MCF 10A (cell line): ENCODE measurements around the gene CCDC127. TPM values are rescaled to one million over a fixed set of nuclear protein-coding genes. Genes with fewer than 3 reads are reported as not detected.
"Not testable (repeated sequence)": the region's sequence is repeated elsewhere in the genome, so short reads cannot be mapped to it uniquely, and the experiment has no call there.

Source experiments
- BruUV-seq: library from RNA; stranded (reverse); fragments of 400-500 nt; replicated peaks from 2 replicates; lab custom pipeline; 2021; lab: Mats Ljungman, UMichigan
- CTCF ChIA-PET: fragments of 300-600 bp; sonication (Branson Sonifier 250); formaldehyde crosslinking; extraction: SDS; loops from one replicate; lab custom pipeline; 2021; ENCODE audit warnings: antibody characterized with exemption, inconsistent platforms; lab: Yijun Ruan, JAX
- POLR2A ChIA-PET: fragments of 300-600, 350-650 bp; sonication (Branson Sonifier 250); formaldehyde crosslinking; extraction: SDS; loops from one replicate; lab custom pipeline; 2020; ENCODE audit warnings: antibody characterized with exemption, inconsistent platforms; lab: Yijun Ruan, JAX
- DNase-seq: peaks from one replicate; pipeline ENCODE4 v3.0.0-alpha.2; 2018; ENCODE audit not compliant: unreplicated experiment
- H3K27ac Mint-ChIP-seq: one replicate; pipeline ENCODE4 v1.8.0; 2022; ENCODE audit warnings: mild to moderate bottlenecking, low read depth, mixed read lengths; ENCODE audit not compliant: unreplicated experiment
- H3K27me3 Mint-ChIP-seq: one replicate; pipeline ENCODE4 v1.8.0; 2022; ENCODE audit warnings: mixed read lengths; ENCODE audit not compliant: insufficient read depth, unreplicated experiment
- H3K36me3 Mint-ChIP-seq: one replicate; pipeline ENCODE4 v1.8.0; 2022; ENCODE audit warnings: mild to moderate bottlenecking, moderate library complexity, mixed read lengths; ENCODE audit not compliant: insufficient read depth, unreplicated experiment
- H3K4me1 Mint-ChIP-seq: one replicate; pipeline ENCODE4 v1.8.0; 2022; ENCODE audit warnings: mixed read lengths; ENCODE audit not compliant: insufficient read depth, unreplicated experiment
- H3K4me3 Mint-ChIP-seq: one replicate; pipeline ENCODE4 v1.8.0; 2022; ENCODE audit warnings: mild to moderate bottlenecking, moderate library complexity, mixed read lengths; ENCODE audit not compliant: unreplicated experiment
- H3K9me3 Mint-ChIP-seq: one replicate; pipeline ENCODE4 v1.8.0; 2022; ENCODE audit warnings: mixed read lengths; ENCODE audit not compliant: unreplicated experiment
- intact Hi-C: fragments of 100-400 bp; cut with micrococcal nuclease; formaldehyde crosslinking; loops from 2 replicates; pipeline ENCODE4 v1.14.1; 2022
- total RNA-seq: library from RNA; stranded (reverse); gene quantifications from 2 replicates; pipeline ENCODE4 v1.2.3, GENCODE V29; 2022
- TF ChIP-seq, protein P1 (sequence below): fragments of 200-600 bp; IDR thresholded peaks from one replicate; pipeline ENCODE4 v1.8.0; 2022; ENCODE audit warnings: antibody characterized with exemption, mild to moderate bottlenecking; ENCODE audit not compliant: unreplicated experiment

The CCDC127 gene
- total RNA-seq, 1 experiment from 2014 or later: 4.5 TPM

GRCh38 chr5:199197-199949 is 18.6 kb downstream of the CCDC127 start:
- no peaks in the 10 kb centered on the region for H3K9me3 Mint-ChIP-seq
- BruUV-seq: no TSS peak

GRCh38 chr5:198516-199196 is 19.3 kb downstream of the CCDC127 start:
- Mint-ChIP-seq H3K27ac (no peak overlapping the region), H3K9me3 (no peaks in the 10 kb centered on the region), H3K4me1 (no peaks in the 10 kb centered on the region), H3K36me3 (peaks cover 2% of the 10 kb centered on the region), H3K27me3 (no peaks in the 10 kb centered on the region), H3K4me3 (no peak overlapping the region)
- ChIA-PET POLR2A (no interaction called here), CTCF (no interaction called here)
- intact Hi-C loops: no loop called here
- TF ChIP-seq, protein P1, sequence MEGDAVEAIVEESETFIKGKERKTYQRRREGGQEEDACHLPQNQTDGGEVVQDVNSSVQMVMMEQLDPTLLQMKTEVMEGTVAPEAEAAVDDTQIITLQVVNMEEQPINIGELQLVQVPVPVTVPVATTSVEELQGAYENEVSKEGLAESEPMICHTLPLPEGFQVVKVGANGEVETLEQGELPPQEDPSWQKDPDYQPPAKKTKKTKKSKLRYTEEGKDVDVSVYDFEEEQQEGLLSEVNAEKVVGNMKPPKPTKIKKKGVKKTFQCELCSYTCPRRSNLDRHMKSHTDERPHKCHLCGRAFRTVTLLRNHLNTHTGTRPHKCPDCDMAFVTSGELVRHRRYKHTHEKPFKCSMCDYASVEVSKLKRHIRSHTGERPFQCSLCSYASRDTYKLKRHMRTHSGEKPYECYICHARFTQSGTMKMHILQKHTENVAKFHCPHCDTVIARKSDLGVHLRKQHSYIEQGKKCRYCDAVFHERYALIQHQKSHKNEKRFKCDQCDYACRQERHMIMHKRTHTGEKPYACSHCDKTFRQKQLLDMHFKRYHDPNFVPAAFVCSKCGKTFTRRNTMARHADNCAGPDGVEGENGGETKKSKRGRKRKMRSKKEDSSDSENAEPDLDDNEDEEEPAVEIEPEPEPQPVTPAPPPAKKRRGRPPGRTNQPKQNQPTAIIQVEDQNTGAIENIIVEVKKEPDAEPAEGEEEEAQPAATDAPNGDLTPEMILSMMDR: no peak
- no peak for DNase-seq
- no TSS peak for BruUV-seq

More at GRCh38 chr5:199197-199949, 18.6 kb downstream of the CCDC127 start:
- Mint-ChIP-seq H3K4me1 (no peaks in the 10 kb centered on the region), H3K36me3 (peaks cover 9% of the 10 kb centered on the region), H3K27ac (no peak overlapping the region), H3K4me3 (no peak overlapping the region), H3K27me3 (no peaks in the 10 kb centered on the region)
- intact Hi-C loops: no loop called here
- ChIA-PET CTCF (interaction anchor here (1.4 kb wide), 1 partner anchor 11 kb away, joined by 5 read pairs; no protein-coding TSS in a partner anchor), POLR2A (no interaction called here)
- TF ChIP-seq, protein P1: no peak
- no peak for DNase-seq

DNA sequence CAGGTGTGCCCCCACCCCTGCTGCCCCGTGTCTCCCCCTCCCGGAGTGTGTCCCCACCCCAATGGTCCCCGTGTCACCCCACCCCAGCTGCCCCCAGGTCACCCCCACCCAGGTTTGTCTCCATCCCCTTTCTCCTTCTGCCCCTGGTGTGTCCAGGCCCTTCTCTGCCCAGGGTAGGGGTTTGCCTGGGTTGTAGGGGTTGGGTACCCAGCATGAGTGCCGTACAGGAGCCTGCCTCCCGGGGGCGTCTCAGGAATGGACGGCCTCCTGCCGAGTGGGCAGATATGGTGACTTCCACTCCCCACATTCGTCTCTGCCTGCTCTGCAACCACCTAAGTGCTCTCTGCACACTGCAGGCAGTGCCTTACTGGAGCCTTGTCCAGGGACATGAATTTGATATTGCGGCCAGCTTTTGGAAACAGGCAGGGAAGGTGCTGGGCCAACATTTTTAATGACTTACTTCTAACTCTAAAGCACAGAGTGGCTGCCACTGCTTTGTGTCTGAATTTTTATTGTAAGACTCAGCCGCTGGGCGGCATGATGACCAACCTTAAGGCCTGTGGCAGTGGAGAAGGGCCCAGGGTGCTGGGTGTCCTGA is 20.0 kb downstream of the CCDC127 start:
- no peak overlapping the region for H3K27ac Mint-ChIP-seq
- DNase-seq: no peak
- intact Hi-C loops: no loop called here
- ChIA-PET POLR2A (no interaction called here), CTCF (no interaction called here)
- BruUV-seq: no TSS peak
- no peak overlapping the region for H3K4me3 Mint-ChIP-seq
- H3K4me1 Mint-ChIP-seq: no peaks in the 10 kb centered on the region
- no peaks in the 10 kb centered on the region for H3K9me3 Mint-ChIP-seq
- H3K36me3 Mint-ChIP-seq: no peaks in the 10 kb centered on the region
- no peaks in the 10 kb centered on the region for H3K27me3 Mint-ChIP-seq
- TF ChIP-seq, protein P1: no peak

DNA sequence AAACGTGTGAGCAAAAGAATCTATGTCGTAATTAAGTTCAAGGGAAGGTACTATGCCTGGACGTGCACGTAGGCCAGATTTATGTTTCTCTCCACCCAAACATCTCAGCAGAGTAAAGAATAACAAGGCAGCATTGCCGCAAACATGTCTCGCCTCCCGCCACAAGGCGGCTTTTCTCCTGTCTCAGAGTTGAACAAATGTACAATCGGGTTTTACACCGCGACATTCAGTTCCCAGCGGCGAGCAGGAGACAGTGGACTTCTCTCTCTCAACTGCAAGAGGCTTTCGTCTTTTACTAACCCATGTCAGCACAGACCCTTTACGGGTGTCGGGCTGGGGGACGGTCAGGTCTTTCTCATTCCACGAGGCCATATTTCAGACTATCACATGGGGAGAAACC is 20.9 kb downstream of the CCDC127 start:
- intact Hi-C loops, POLR2A ChIA-PET, H3K27ac Mint-ChIP-seq, H3K36me3 Mint-ChIP-seq, H3K27me3 Mint-ChIP-seq, H3K9me3 Mint-ChIP-seq, H3K4me1 Mint-ChIP-seq, DNase-seq, H3K4me3 Mint-ChIP-seq, BruUV-seq: not testable (repeated sequence)
- CTCF ChIA-PET: interaction anchor here (0.6 kb wide), 1 partner anchor 13 kb away, joined by 3 read pairs; no protein-coding TSS in a partner anchor
